WTC11 (cell line): ENCODE measurements around the gene SLC15A1. TPM values are rescaled to one million over a fixed set of nuclear protein-coding genes. Genes with fewer than 3 reads are reported as not detected.

Experiments
- ATAC-seq: fragments of 200-7000 bp; cut with Tn5 transposase; 2 replicates; pipeline ENCODE4 v1.10.0; 2021; ENCODE audit warnings: mild to moderate bottlenecking, moderate library complexity
- CTCF ChIA-PET: fragments of 300-600 bp; sonication (Branson Sonifier 250); formaldehyde crosslinking; loops from one replicate; lab custom pipeline; 2021; ENCODE audit warnings: antibody characterized with exemption; lab: Charles Lee
- POLR2A ChIA-PET: fragments of 350-600 bp; sonication (Branson Sonifier 250); formaldehyde crosslinking; loops from one replicate; lab custom pipeline; 2021; ENCODE audit warnings: antibody characterized with exemption; lab: Charles Lee
- DNase-seq: peaks from one replicate; pipeline ENCODE4 v3.0.0; 2021; ENCODE audit warnings: low spot score
- H3K27ac Mint-ChIP-seq: 2 replicates; pipeline ENCODE4 v1.8.0; 2021; ENCODE audit warnings: mixed read lengths
- H3K27me3 Mint-ChIP-seq: 2 replicates; pipeline ENCODE4 v1.8.0; 2021; ENCODE audit warnings: low read depth, mild to moderate bottlenecking, moderate library complexity, mixed read lengths
- H3K36me3 Mint-ChIP-seq: 2 replicates; pipeline ENCODE4 v1.8.0; 2021; ENCODE audit warnings: mixed read lengths
- H3K4me1 Mint-ChIP-seq: 2 replicates; pipeline ENCODE4 v1.8.0; 2022; ENCODE audit warnings: mixed read lengths
- H3K4me3 Mint-ChIP-seq: 2 replicates; pipeline ENCODE4 v1.8.0; 2021; ENCODE audit warnings: mild to moderate bottlenecking, moderate library complexity, mixed read lengths
- H3K9me3 Mint-ChIP-seq: 2 replicates; pipeline ENCODE4 v1.8.0; 2021; ENCODE audit warnings: mixed read lengths
- AFF4 ChIP-seq: sonication (generic); formaldehyde crosslinking; IDR thresholded peaks from 2 replicates; pipeline ENCODE4 v1.8.1; 2023; ENCODE audit warnings: mild to moderate bottlenecking, missing genetic modification reagents, borderline replicate concordance
- ATF1 ChIP-seq: sonication (generic); formaldehyde crosslinking; IDR thresholded peaks from 2 replicates; pipeline ENCODE4 v1.8.1; 2023; ENCODE audit warnings: mild to moderate bottlenecking, moderate library complexity, missing genetic modification reagents
- CBFB ChIP-seq: sonication (generic); formaldehyde crosslinking; IDR thresholded peaks from 2 replicates; pipeline ENCODE4 v1.8.1; 2022; ENCODE audit warnings: mild to moderate bottlenecking, low read depth, missing genetic modification reagents
- CDX4 ChIP-seq: fragments of 250-450 bp; sonication (Bioruptor Pico); IDR thresholded peaks from 2 replicates; pipeline ENCODE4 v1.9.0; 2021; ENCODE audit warnings: moderate library complexity, mild to moderate bottlenecking, inconsistent platforms, borderline replicate concordance
- E2F4 ChIP-seq: sonication (generic); formaldehyde crosslinking; IDR thresholded peaks from 2 replicates; pipeline ENCODE4 v1.8.1; 2022; ENCODE audit warnings: low read depth, mild to moderate bottlenecking, moderate library complexity, missing genetic modification reagents, borderline replicate concordance
- ELF4 ChIP-seq: sonication (generic); formaldehyde crosslinking; IDR thresholded peaks from 2 replicates; pipeline ENCODE4 v1.8.1; 2022; ENCODE audit warnings: low read depth, mild to moderate bottlenecking, moderate library complexity, missing genetic modification reagents
- EMX1 ChIP-seq: fragments of 250-450 bp; sonication (Bioruptor Pico); IDR thresholded peaks from 2 replicates; pipeline ENCODE4 v1.8.0; 2021; ENCODE audit warnings: mild to moderate bottlenecking
- FOXK1 ChIP-seq: sonication (generic); formaldehyde crosslinking; IDR thresholded peaks from 2 replicates; pipeline ENCODE4 v1.8.0; 2022; ENCODE audit warnings: mild to moderate bottlenecking, moderate library complexity, missing genetic modification reagents
- JUN ChIP-seq: sonication (generic); formaldehyde crosslinking; IDR thresholded peaks from 2 replicates; pipeline ENCODE4 v1.8.0; 2023; ENCODE audit warnings: mild to moderate bottlenecking, missing genetic modification reagents
- OVOL2 ChIP-seq: fragments of 250-450 bp; sonication (Bioruptor Pico); IDR thresholded peaks from 2 replicates; pipeline ENCODE4 v1.9.0; 2021; ENCODE audit warnings: mild to moderate bottlenecking, borderline replicate concordance
- PRDM15 ChIP-seq: sonication (generic); formaldehyde crosslinking; IDR thresholded peaks from 2 replicates; pipeline ENCODE4 v1.8.0; 2022; ENCODE audit warnings: missing genetic modification reagents
- RELA ChIP-seq: sonication (generic); formaldehyde crosslinking; IDR thresholded peaks from 2 replicates; pipeline ENCODE4 v1.8.1; 2022; ENCODE audit warnings: missing genetic modification reagents, mild to moderate bottlenecking, borderline replicate concordance
- TCF7 ChIP-seq: sonication (generic); formaldehyde crosslinking; IDR thresholded peaks from 2 replicates; pipeline ENCODE4 v1.8.0; 2022; ENCODE audit warnings: mild to moderate bottlenecking, low read depth, missing genetic modification reagents, moderate library complexity
- TEAD1 ChIP-seq: sonication (generic); formaldehyde crosslinking; IDR thresholded peaks from 2 replicates; pipeline ENCODE4 v1.8.0; 2022; ENCODE audit warnings: mild to moderate bottlenecking, missing genetic modification reagents
- TP53 ChIP-seq: sonication (generic); formaldehyde crosslinking; IDR thresholded peaks from 2 replicates; pipeline ENCODE4 v1.8.1; 2023; ENCODE audit warnings: mild to moderate bottlenecking, missing genetic modification reagents
- USF1 ChIP-seq: sonication (generic); formaldehyde crosslinking; IDR thresholded peaks from 2 replicates; pipeline ENCODE4 v1.8.0; 2022; ENCODE audit warnings: mild to moderate bottlenecking, missing genetic modification reagents
- ZNF423 ChIP-seq: fragments of 250-450 bp; sonication (Bioruptor Pico); IDR thresholded peaks from 2 replicates; pipeline ENCODE4 v2.1.2; 2022; ENCODE audit warnings: mild to moderate bottlenecking, moderate library complexity
- ZNF671 ChIP-seq: fragments of 250-450 bp; sonication (Bioruptor Pico); IDR thresholded peaks from 2 replicates; pipeline ENCODE4 v1.8.0; 2021; ENCODE audit warnings: mild to moderate bottlenecking
- total RNA-seq: library from RNA; stranded (reverse); gene quantifications from 3 replicates; pipeline ENCODE4 v1.2.3, GENCODE V29; 2021

Gene SLC15A1
- total RNA-seq, 1 experiment from 2014 or later: 2.3 TPM

- TF ChIP-seq AFF4 (CRISPR knock-in tag) (no peak), ZNF671 (no peak), TCF7 (CRISPR knock-in tag) (no peak), TP53 (CRISPR knock-in tag) (no peak), OVOL2 (CRISPR knock-in tag) (no peak), FOXK1 (CRISPR knock-in tag) (no peak), PRDM15 (CRISPR knock-in tag) (no peak), JUN (CRISPR knock-in tag) (no peak)
- TF ChIP-seq, all 79 proteins: peak for 0
Measured at GRCh38 chr13:98783856-98784478, 31.5 kb upstream of the SLC15A1 start (continued).

- Mint-ChIP-seq H3K4me3 (no peak overlapping the region), H3K27ac (no peak overlapping the region), H3K27me3 (no peaks in the 10 kb centered on the region; the same call in 1 of the 2 replicates), H3K4me1 (peaks cover 11% of the 10 kb centered on the region), H3K9me3 (peaks cover 10% of the 10 kb centered on the region), H3K36me3 (no peaks in the 10 kb centered on the region)
- ATAC-seq: no peak
- ChIA-PET POLR2A (no interaction called here), CTCF (no interaction called here)
- DNase-seq: no peak
- TF ChIP-seq ELF4 (CRISPR knock-in tag) (no peak), RELA (CRISPR knock-in tag) (no peak), TEAD1 (CRISPR knock-in tag) (no peak), CDX4 (CRISPR knock-in tag) (no peak)
- TF ChIP-seq, all 79 proteins: peak for 0
Measured at GRCh38 chr13:98782654-98783053, 30.2 kb upstream of the SLC15A1 start.

- ChIA-PET POLR2A (no interaction called here), CTCF (no interaction called here)
- no peaks in the 10 kb centered on the region for H3K36me3 Mint-ChIP-seq
- peaks cover 12% of the 10 kb centered on the region for H3K4me1 Mint-ChIP-seq
- no peak overlapping the region for H3K27ac Mint-ChIP-seq
- no peaks in the 10 kb centered on the region for H3K27me3 Mint-ChIP-seq
- ATAC-seq: no peak
- no peak for TF ChIP-seq ATF1
- TF ChIP-seq CBFB (CRISPR knock-in tag): no peak
- TF ChIP-seq E2F4: no peak
- TF ChIP-seq ZNF423 (CRISPR knock-in tag): no peak
- no peak for TF ChIP-seq EMX1 (CRISPR knock-in tag)
- no peak for TF ChIP-seq USF1
- TF ChIP-seq, all 79 proteins: peak for 0
- peaks cover 10% of the 10 kb centered on the region for H3K9me3 Mint-ChIP-seq
- no peak for DNase-seq
- no peak overlapping the region for H3K4me3 Mint-ChIP-seq
Measured at GRCh38 chr13:98781905-98782304, 29.4 kb upstream of the SLC15A1 start.
